Urinary bladder (tissue), 4 donors: ENCODE results near the gene SMARCC1. TPM values are rescaled to one million over a fixed set of nuclear protein-coding genes. Genes with fewer than 3 reads are reported as not detected.
"Not testable (repeated sequence)": the region's sequence is repeated elsewhere in the genome, so short reads cannot be mapped to it uniquely, and the experiment has no call there.

Experiments
- DNase-seq: peaks from one replicate; pipeline ENCODE4 v3.0.0-alpha.2; 2015; ENCODE audit errors: extremely low spot score
- H3K27ac ChIP-seq: one replicate; pipeline ENCODE4 v1.5.1; 2013; ENCODE audit warnings: low read depth, mild to moderate bottlenecking, moderate library complexity
- H3K36me3 ChIP-seq: one replicate; pipeline ENCODE4 v1.6.1; 2013; ENCODE audit warnings: mild to moderate bottlenecking, moderate library complexity; ENCODE audit not compliant: insufficient read depth
- H3K4me1 ChIP-seq: one replicate; pipeline ENCODE4 v1.6.1; 2013; ENCODE audit warnings: mild to moderate bottlenecking, moderate library complexity; ENCODE audit not compliant: insufficient read depth
- H3K4me3 ChIP-seq: one replicate; pipeline ENCODE4 v1.5.1; 2013; ENCODE audit warnings: low read depth, low read length
- WGBS: extraction: QIAGEN DNeasy Blood & Tissue Kit; methylation state at CpG from one replicate; pipeline ENCODE4 v1.1.7; 2013; 5-methylcytosine and 5-hydroxymethylcytosine counted together
- polyA plus RNA-seq: library from polyadenylated mRNA; stranded (reverse); fragments of 200-250 nt; gene quantifications from one replicate; pipeline ENCODE4 v1.2.3, GENCODE V29; 2013
- total RNA-seq: library from RNA; depleted of rRNA; stranded (reverse); fragments of >200 nt; gene quantifications from one replicate; pipeline ENCODE4 v1.2.3, GENCODE V29; 2014
- donor health status: healthy with polysubstance abuse.
- donor health status: healthy.

The SMARCC1 gene
- total and polyA plus RNA-seq, 2 donors: 33.3 to 58.4 TPM

GRCh38 chr3:47791193-47791855 is 9.6 kb upstream of the SMARCC1 start:
- WGBS: 89% methylated on average over 16 of the region's 16 CpGs

DNA sequence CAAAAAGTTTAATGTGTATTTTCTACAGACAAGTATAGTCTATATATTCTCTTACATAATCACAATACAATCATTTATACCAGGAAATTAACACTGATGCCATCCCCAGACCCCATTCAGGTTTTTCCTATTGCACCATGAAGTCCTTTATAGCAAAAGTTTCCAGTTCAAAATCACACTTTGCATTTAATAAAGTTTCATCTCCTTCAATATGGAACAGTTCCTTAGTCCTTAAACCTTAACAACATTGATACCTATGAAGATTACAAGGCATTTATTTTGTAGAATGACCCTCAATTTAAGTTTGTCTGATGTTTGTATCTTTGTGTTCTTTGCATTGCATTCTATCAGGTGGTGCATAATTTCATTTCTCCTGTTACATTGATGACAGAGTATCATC is 2.0 kb upstream of the SMARCC1 start:
- Histone ChIP-seq H3K4me1 (no peaks in the 10 kb centered on the region), H3K4me3 (no peak overlapping the region)

More at GRCh38 chr3:47791193-47791855, 9.6 kb upstream of the SMARCC1 start:
- no peak for DNase-seq
- Histone ChIP-seq H3K4me1 (no peaks in the 10 kb centered on the region), H3K4me3 (no peak overlapping the region), H3K27ac (no peak overlapping the region), H3K36me3 (no peaks in the 10 kb centered on the region)

DNA sequence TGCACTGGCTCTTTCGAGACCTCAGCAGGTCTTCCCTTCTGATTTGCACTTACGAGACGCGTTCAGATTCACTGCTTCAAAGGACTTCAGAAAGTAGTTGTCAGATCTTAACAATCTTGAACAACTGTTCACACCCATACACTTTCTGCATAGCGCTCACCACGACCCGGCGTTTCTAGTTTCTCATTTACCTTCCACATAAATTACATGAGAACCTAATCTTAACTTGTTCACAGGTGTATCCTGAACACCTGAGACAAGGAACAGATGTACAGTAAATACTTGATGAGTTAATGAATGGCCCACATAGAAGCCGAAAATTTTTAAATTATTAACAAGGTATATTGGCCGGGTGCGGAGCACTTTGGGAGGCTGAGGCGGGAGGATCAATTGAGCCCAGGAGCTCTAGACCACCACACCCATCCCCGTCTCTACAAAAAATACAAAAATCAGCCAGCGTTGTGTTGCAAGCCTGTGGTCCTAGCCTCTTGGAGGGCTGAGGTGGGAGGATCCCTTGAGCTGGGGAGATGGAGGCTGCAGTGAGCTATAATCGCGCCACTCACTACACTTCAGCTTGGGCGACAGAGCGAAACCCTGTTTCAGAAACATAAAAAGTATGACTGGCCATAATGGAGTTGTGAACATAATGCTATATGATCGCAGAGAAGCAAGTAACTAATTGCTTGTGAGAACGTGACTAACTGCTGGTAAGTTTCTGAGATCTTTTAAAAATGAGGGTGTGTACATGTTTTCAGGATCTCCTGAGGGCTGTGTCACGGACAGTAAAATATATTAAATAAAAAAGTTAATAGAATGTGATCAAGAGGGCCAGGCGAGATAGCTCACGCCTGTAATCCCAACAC is 984 bp upstream of the SMARCC1 start:
- DNase-seq: no peak
- WGBS: 65% methylated on average over 23 of the region's 23 CpGs
- no peaks in the 10 kb centered on the region for H3K4me1 ChIP-seq
- no peaks in the 10 kb centered on the region for H3K36me3 ChIP-seq
- H3K4me3 ChIP-seq: peak overlapping the region; percentile 84
- H3K27ac ChIP-seq: peak overlapping the region; percentile 97

More for the DNA sequence above, 2.0 kb upstream of the SMARCC1 start:
- Histone ChIP-seq H3K36me3 (no peaks in the 10 kb centered on the region), H3K27ac (no peak overlapping the region)
- DNase-seq: no peak

GRCh38 chr3:47780741-47781684 is 680 bp downstream of the SMARCC1 start:
- Histone ChIP-seq H3K36me3 (no peaks in the 10 kb centered on the region), H3K27ac (peak overlapping the region; percentile 96), H3K4me1 (no peaks in the 10 kb centered on the region), H3K4me3 (peak overlapping the region; percentile 84)
- DNase-seq: peak; percentile 33
- WGBS: under 1% methylated on average over 54 of the region's 54 CpGs

- WGBS: 93% methylated on average over 3 of the region's 3 CpGs
- Histone ChIP-seq H3K4me3 (no peak overlapping the region), H3K27ac (no peak overlapping the region), H3K36me3 (no peaks in the 10 kb centered on the region), H3K4me1 (no peaks in the 10 kb centered on the region)
- DNase-seq: no peak
Observed at GRCh38 chr3:47778746-47779145, 2.9 kb downstream of the SMARCC1 start.

DNA sequence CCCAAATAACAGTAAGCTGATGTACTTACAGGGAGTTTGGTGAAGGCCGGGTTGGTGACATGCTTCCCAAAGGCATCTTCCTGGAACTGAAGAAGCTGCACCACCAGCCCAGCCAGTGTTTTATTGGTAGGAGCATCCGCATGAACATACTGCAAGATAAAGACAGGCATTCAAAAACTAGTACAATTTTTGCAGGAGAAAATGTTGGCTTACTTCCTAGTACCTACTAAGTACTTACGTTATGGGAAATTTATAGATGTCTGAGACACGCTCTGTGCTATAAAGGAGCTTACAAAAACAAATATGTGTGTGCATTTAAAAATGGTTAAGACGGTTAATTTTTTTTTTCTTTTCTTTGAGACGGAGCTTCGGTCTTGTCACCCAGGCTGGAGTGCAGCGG is 8.9 kb downstream of the SMARCC1 start:
- H3K4me3 ChIP-seq: no peak overlapping the region
- DNase-seq: no peak
- H3K36me3 ChIP-seq: no peaks in the 10 kb centered on the region
- no peaks in the 10 kb centered on the region for H3K4me1 ChIP-seq
- H3K27ac ChIP-seq: no peak overlapping the region
- 54% methylated on average over 8 of the region's 8 CpGs for WGBS

- Histone ChIP-seq H3K4me1 (no peaks in the 10 kb centered on the region), H3K36me3 (no peaks in the 10 kb centered on the region), H3K27ac (no peak overlapping the region), H3K4me3 (no peak overlapping the region)
- no peak for DNase-seq
- WGBS: 98% methylated on average over 8 of the region's 8 CpGs
Observed at GRCh38 chr3:47772047-47772446, 9.6 kb downstream of the SMARCC1 start.

GRCh38 chr3:47766186-47766585 is 15.5 kb downstream of the SMARCC1 start:
- H3K27ac ChIP-seq: no peak overlapping the region
- H3K36me3 ChIP-seq: no peaks in the 10 kb centered on the region
- H3K4me3 ChIP-seq: no peak overlapping the region
- DNase-seq: no peak
- H3K4me1 ChIP-seq: no peaks in the 10 kb centered on the region
- WGBS: 91% methylated on average over 4 of the region's 4 CpGs

- Histone ChIP-seq H3K4me3 (no peak overlapping the region), H3K4me1 (no peaks in the 10 kb centered on the region), H3K27ac (no peak overlapping the region), H3K36me3 (no peaks in the 10 kb centered on the region)
- WGBS: 56% methylated on average over 4 of the region's 4 CpGs
- no peak for DNase-seq
Observed at GRCh38 chr3:47762233-47762632, 19.5 kb downstream of the SMARCC1 start.

GRCh38 chr3:47761046-47761445 is 20.6 kb downstream of the SMARCC1 start:
- H3K4me3 ChIP-seq: no peak overlapping the region
- DNase-seq: no peak
- H3K4me1 ChIP-seq: no peaks in the 10 kb centered on the region
- peaks cover 2% of the 10 kb centered on the region for H3K36me3 ChIP-seq
- no peak overlapping the region for H3K27ac ChIP-seq
- 93% methylated on average over 4 of the region's 4 CpGs for WGBS

GRCh38 chr3:47760207-47760606 is 21.5 kb downstream of the SMARCC1 start:
- WGBS: 94% methylated on average over 4 of the region's 4 CpGs
- not testable (repeated sequence) for H3K36me3 ChIP-seq, H3K4me3 ChIP-seq

GRCh38 chr3:47758261-47759025 is 23.2 kb downstream of the SMARCC1 start:
- H3K4me1 ChIP-seq: no peaks in the 10 kb centered on the region
- DNase-seq: no peak
- WGBS: 90% methylated on average over 14 of the region's 14 CpGs
- no peak overlapping the region for H3K27ac ChIP-seq
- H3K4me3 ChIP-seq: no peak overlapping the region
- peaks cover 2% of the 10 kb centered on the region for H3K36me3 ChIP-seq

More at GRCh38 chr3:47760207-47760606, 21.5 kb downstream of the SMARCC1 start:
- not testable (repeated sequence) for H3K4me1 ChIP-seq, H3K27ac ChIP-seq, DNase-seq

- Histone ChIP-seq H3K36me3 (peaks cover 2% of the 10 kb centered on the region), H3K4me3 (no peak overlapping the region), H3K27ac (no peak overlapping the region), H3K4me1 (no peaks in the 10 kb centered on the region)
- DNase-seq: no peak
- WGBS: 89% methylated on average over 3 of the region's 3 CpGs
Observed at GRCh38 chr3:47752716-47753115, 29.0 kb downstream of the SMARCC1 start.
